Activated CD8-positive, alpha-beta T cell treated with anti-CD3 and anti-CD28 coated beads, Interleukin-2, amount 10 ng/mL, durations not matched to agents 7 days and 5 days (primary cell): ENCODE measurements around the gene GRM5. TPM values are rescaled to one million over a fixed set of nuclear protein-coding genes. Genes with fewer than 3 reads are reported as not detected.
"Not testable (repeated sequence)": the region's sequence is repeated elsewhere in the genome, so short reads cannot be mapped to it uniquely, and the experiment has no call there.

Source experiments
- ATAC-seq: fragments of 150-1000 bp; cut with Tn5 transposase; one replicate; pipeline ENCODE4 v1.10.0; 2021; ENCODE audit warnings: moderate library complexity
- CTCF ChIA-PET: fragments of 350-600 bp; sonication (Branson Sonifier 250); formaldehyde crosslinking; loops from one replicate; lab custom pipeline; 2021; ENCODE audit warnings: antibody characterized with exemption; lab: Charles Lee
- POLR2A ChIA-PET: fragments of 350-600 bp; sonication (Branson Sonifier 250); formaldehyde crosslinking; loops from one replicate; lab custom pipeline; 2021; ENCODE audit warnings: antibody characterized with exemption; lab: Charles Lee
- DNase-seq: peaks from one replicate; pipeline ENCODE4 v3.0.0-alpha.2; 2020
- H3K27ac Mint-ChIP-seq: one replicate; pipeline ENCODE4 v1.8.0; 2021; ENCODE audit warnings: mild to moderate bottlenecking, mixed read lengths
- H3K27me3 Mint-ChIP-seq: one replicate; pipeline ENCODE4 v1.8.0; 2021; ENCODE audit warnings: low read depth, mixed read lengths
- H3K36me3 Mint-ChIP-seq: one replicate; pipeline ENCODE4 v1.8.0; 2021; ENCODE audit warnings: low read depth, mixed read lengths
- H3K4me1 Mint-ChIP-seq: one replicate; pipeline ENCODE4 v1.8.0; 2021; ENCODE audit warnings: low read depth, mixed read lengths
- H3K4me3 Mint-ChIP-seq: one replicate; pipeline ENCODE4 v1.8.0; 2021; ENCODE audit warnings: mild to moderate bottlenecking, mixed read lengths
- H3K9me3 Mint-ChIP-seq: one replicate; pipeline ENCODE4 v1.8.0; 2022; ENCODE audit warnings: mixed read lengths; ENCODE audit not compliant: insufficient read depth
- total RNA-seq, 2 experiments: library from RNA; stranded (reverse); gene quantifications; one replicate each; pipeline ENCODE4 v1.2.3, GENCODE V29; 2021

The GRM5 gene
- total RNA-seq: not detected

DNA sequence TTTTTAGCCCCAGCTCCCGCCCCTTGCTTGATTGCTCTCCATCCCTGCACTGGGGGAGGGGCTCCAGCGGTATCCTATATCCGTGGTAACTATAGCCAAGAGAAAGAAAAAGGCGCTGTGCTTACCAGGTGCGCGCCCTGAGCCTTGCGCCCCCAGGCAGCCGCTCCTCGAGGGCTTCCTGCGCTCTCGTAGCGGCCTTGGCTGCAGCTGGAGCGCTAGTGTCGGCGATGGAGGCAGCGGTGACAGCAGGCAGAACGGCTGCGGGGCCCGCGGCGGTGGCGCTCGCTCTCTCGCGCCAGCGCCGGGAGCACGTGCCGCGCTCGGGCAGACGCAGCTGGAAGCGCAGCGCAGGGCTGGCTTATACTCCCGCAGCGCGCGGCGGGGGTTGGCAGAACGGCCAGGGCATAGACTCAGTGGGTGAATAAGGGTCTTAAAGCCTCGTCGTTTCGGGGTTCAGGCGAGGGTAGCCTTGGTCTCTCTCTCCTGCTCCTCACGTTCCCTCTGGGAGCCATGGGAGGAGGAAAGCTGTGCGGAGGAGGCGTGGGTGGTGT lies at the start of gene GRM5:
Gene GRM5 (minus strand): TSS at position 332 of the 551 bp plus-strand sequence. CDS start 18,110 bp downstream, outside the sequence.
- H3K4me3 Mint-ChIP-seq, CTCF ChIA-PET, POLR2A ChIA-PET, DNase-seq, H3K36me3 Mint-ChIP-seq, H3K27ac Mint-ChIP-seq, ATAC-seq, H3K4me1 Mint-ChIP-seq, H3K9me3 Mint-ChIP-seq: not testable (repeated sequence)
- H3K27me3 Mint-ChIP-seq: peaks cover 40% of the 10 kb centered on the region

GRCh38 chr11:89097956-89098355 lies 32.2 kb upstream of the GRM5 start:
- DNase-seq, H3K27me3 Mint-ChIP-seq, POLR2A ChIA-PET, H3K27ac Mint-ChIP-seq, H3K36me3 Mint-ChIP-seq, CTCF ChIA-PET, H3K4me3 Mint-ChIP-seq, H3K9me3 Mint-ChIP-seq, H3K4me1 Mint-ChIP-seq: not testable (repeated sequence)
- peak; percentile 42 for ATAC-seq

GRCh38 chr11:89093806-89094205 lies 28.0 kb upstream of the GRM5 start:
- POLR2A ChIA-PET: not testable (repeated sequence)

GRCh38 chr11:89084951-89085350 lies 19.2 kb upstream of the GRM5 start:
- H3K36me3 Mint-ChIP-seq, POLR2A ChIA-PET, H3K9me3 Mint-ChIP-seq, ATAC-seq, DNase-seq, CTCF ChIA-PET, H3K27ac Mint-ChIP-seq, H3K4me3 Mint-ChIP-seq, H3K4me1 Mint-ChIP-seq, H3K27me3 Mint-ChIP-seq: not testable (repeated sequence)

More at GRCh38 chr11:89093806-89094205, 28.0 kb upstream of the GRM5 start:
- H3K27ac Mint-ChIP-seq, H3K36me3 Mint-ChIP-seq, H3K4me3 Mint-ChIP-seq, H3K9me3 Mint-ChIP-seq, ATAC-seq, CTCF ChIA-PET, H3K27me3 Mint-ChIP-seq, H3K4me1 Mint-ChIP-seq, DNase-seq: not testable (repeated sequence)

- H3K4me1 Mint-ChIP-seq, ATAC-seq, POLR2A ChIA-PET, CTCF ChIA-PET, H3K36me3 Mint-ChIP-seq, H3K9me3 Mint-ChIP-seq, H3K27ac Mint-ChIP-seq, DNase-seq, H3K4me3 Mint-ChIP-seq, H3K27me3 Mint-ChIP-seq: not testable (repeated sequence)
These were observed 5.1 kb upstream of the GRM5 start for GRCh38 chr11:89070911-89071310.

GRCh38 chr11:89067264-89067663 lies 1.5 kb upstream of the GRM5 start:
- peaks cover 32% of the 10 kb centered on the region for H3K27me3 Mint-ChIP-seq
- ChIA-PET CTCF (no interaction called here), POLR2A (no interaction called here)
- H3K36me3 Mint-ChIP-seq: no peaks in the 10 kb centered on the region
- H3K27ac Mint-ChIP-seq: no peak overlapping the region
- no peaks in the 10 kb centered on the region for H3K4me1 Mint-ChIP-seq
- DNase-seq (no peak), ATAC-seq (no peak)
- H3K4me3 Mint-ChIP-seq: no peak overlapping the region
- H3K9me3 Mint-ChIP-seq: no peaks in the 10 kb centered on the region

GRCh38 chr11:89065066-89065465 lies 716 bp downstream of the GRM5 start:
- H3K27ac Mint-ChIP-seq: no peak overlapping the region
- H3K36me3 Mint-ChIP-seq: no peaks in the 10 kb centered on the region
- no peaks in the 10 kb centered on the region for H3K9me3 Mint-ChIP-seq
- ChIA-PET CTCF (no interaction called here), POLR2A (no interaction called here)
- no peak overlapping the region for H3K4me3 Mint-ChIP-seq
- no peaks in the 10 kb centered on the region for H3K4me1 Mint-ChIP-seq
- DNase-seq: no peak
- no peak for ATAC-seq
- H3K27me3 Mint-ChIP-seq: peaks cover 40% of the 10 kb centered on the region

- H3K4me1 Mint-ChIP-seq, H3K36me3 Mint-ChIP-seq, POLR2A ChIA-PET, ATAC-seq, CTCF ChIA-PET, DNase-seq, H3K27ac Mint-ChIP-seq, H3K9me3 Mint-ChIP-seq, H3K4me3 Mint-ChIP-seq: not testable (repeated sequence)
- H3K27me3 Mint-ChIP-seq: peaks cover 40% of the 10 kb centered on the region
These were observed 2.3 kb downstream of the GRM5 start for GRCh38 chr11:89063481-89063951.

DNA sequence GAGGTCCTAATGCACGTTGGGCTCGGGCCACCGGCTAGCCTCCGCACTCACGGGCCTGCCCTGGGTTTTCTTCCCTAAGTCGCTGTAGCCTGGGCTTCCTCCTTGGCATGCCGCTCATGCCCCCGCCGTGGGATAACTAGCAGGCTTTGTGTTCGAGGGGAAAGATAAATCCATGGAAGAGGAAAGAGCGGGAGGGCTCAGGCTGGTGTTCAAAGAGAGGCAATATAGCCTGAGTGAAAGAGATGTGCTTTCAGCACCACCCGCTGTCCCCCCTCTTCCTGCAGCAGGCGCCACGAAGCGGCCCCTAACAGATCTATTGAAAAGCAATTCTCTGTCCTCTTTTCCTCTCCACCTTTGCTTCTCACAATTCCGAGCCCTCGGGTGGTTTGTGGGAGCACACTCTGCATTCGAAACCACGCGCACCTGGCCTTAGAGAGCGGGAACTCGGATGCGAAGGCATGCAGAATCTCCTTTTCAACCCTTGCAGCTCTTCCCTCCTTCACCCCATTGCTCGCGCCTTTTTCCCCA lies 2.9 kb downstream of the GRM5 start:
- POLR2A ChIA-PET, H3K4me1 Mint-ChIP-seq, H3K27ac Mint-ChIP-seq, H3K9me3 Mint-ChIP-seq, H3K4me3 Mint-ChIP-seq, CTCF ChIA-PET, ATAC-seq, H3K36me3 Mint-ChIP-seq, DNase-seq: not testable (repeated sequence)
- H3K27me3 Mint-ChIP-seq: peaks cover 39% of the 10 kb centered on the region

DNA sequence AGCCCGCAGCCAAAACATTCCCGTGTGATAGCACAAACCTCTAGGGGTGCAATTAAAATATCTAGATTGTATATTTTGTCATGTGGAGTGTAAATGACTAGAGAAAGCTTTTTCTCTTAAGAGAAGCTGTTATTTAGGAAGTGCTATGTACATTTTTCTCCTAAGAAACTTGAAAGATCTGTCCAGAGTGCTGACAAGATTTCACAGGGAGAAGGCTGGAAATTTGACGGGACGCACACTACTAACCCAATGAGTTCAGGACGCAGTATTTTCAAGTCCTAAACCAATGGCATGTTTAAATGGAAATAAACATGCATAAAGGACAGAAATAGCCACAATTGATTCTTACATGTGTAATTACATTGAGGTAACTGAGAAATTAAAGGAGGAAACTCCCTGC lies 3.9 kb downstream of the GRM5 start:
- peaks cover 38% of the 10 kb centered on the region for H3K27me3 Mint-ChIP-seq
- POLR2A ChIA-PET, H3K4me3 Mint-ChIP-seq, DNase-seq, H3K36me3 Mint-ChIP-seq, H3K27ac Mint-ChIP-seq, CTCF ChIA-PET, H3K9me3 Mint-ChIP-seq, H3K4me1 Mint-ChIP-seq, ATAC-seq: not testable (repeated sequence)

DNA sequence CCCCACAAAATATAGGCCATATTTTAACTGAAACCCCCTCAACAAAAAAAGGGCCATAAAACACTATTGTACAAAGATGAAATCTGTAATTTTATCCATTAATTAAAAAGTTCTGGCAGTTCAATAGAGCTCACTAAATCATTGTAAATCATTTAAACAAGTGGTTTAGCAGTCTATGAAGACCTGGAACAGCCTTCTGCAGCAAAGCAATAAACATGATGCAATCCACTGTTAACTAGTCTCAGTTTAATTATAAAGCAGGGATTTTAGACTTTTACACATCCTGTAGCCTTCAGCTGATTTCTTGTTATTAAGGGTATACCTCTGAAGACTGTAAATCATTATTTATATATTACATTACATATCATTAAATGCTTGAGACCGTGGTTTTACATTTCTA lies 8.4 kb downstream of the GRM5 start:
- CTCF ChIA-PET, H3K4me3 Mint-ChIP-seq, H3K27me3 Mint-ChIP-seq, H3K9me3 Mint-ChIP-seq, ATAC-seq, H3K36me3 Mint-ChIP-seq, POLR2A ChIA-PET, H3K4me1 Mint-ChIP-seq, H3K27ac Mint-ChIP-seq, DNase-seq: not testable (repeated sequence)

- Mint-ChIP-seq H3K9me3 (no peaks in the 10 kb centered on the region), H3K36me3 (no peaks in the 10 kb centered on the region), H3K4me3 (no peak overlapping the region), H3K4me1 (no peaks in the 10 kb centered on the region), H3K27me3 (no peaks in the 10 kb centered on the region), H3K27ac (no peak overlapping the region)
- ATAC-seq (no peak), DNase-seq (no peak)
- ChIA-PET POLR2A (no interaction called here), CTCF (no interaction called here)
These were observed 13.6 kb downstream of the GRM5 start for GRCh38 chr11:89052220-89052619.

GRCh38 chr11:89047159-89047558 lies 18.6 kb downstream of the GRM5 start:
- H3K4me1 Mint-ChIP-seq, H3K27me3 Mint-ChIP-seq, DNase-seq, H3K4me3 Mint-ChIP-seq, POLR2A ChIA-PET, ATAC-seq, H3K27ac Mint-ChIP-seq, H3K36me3 Mint-ChIP-seq, H3K9me3 Mint-ChIP-seq, CTCF ChIA-PET: not testable (repeated sequence)
